ENCODE results near the gene LRRC51. TPM values are rescaled to one million over a fixed set of nuclear protein-coding genes. Genes with fewer than 3 reads are reported as not detected.
"Not testable (repeated sequence)": the region's sequence is repeated elsewhere in the genome, so short reads cannot be mapped to it uniquely, and the experiment has no call there.

Gene LRRC51
- total RNA-seq, 1 experiment from 2014 or later, result 18.3 TPM

GRCh38 chr11:72123117-72123653 lies 42.5 kb downstream of the LRRC51 start:
- no peak for DNase-seq (ENCODE audit: low read depth, low spot score)
- in situ Hi-C loops (cut with HindIII; ENCODE audit: low pct_unique_long_range_greater_than_20kb, low sequenced_read_pairs), result no loop called here

- in situ Hi-C loops (cut with HindIII; ENCODE audit: low pct_unique_long_range_greater_than_20kb, low sequenced_read_pairs), result no loop called here
- no peak for DNase-seq (ENCODE audit: low read depth, low spot score)
Measured at GRCh38 chr11:72124046-72124445, 43.4 kb downstream of the LRRC51 start.

- in situ Hi-C loops (cut with HindIII; ENCODE audit: low pct_unique_long_range_greater_than_20kb, low sequenced_read_pairs), result no loop called here
- DNase-seq (ENCODE audit: low read depth, low spot score), result no peak
Measured at GRCh38 chr11:72125956-72126355, 45.3 kb downstream of the LRRC51 start.

DNA sequence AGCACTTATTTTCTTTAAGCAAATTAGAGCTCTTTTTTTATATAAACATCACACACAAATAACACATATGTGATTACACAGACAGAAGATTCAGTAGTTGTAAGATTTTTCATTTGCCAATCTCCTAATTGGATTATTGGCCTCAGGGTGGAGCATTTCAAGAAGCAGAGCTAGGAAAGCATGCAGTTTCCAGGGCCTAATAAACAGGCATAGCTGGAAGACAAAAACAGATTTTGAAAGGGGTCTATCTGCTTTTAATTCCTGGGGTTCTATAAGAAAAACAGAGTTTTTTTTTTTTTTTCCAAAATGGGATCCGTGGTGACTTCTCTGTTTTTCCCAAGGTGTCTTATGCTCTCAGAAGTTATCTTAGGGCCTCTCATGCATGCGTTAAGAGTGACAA lies 47.3 kb downstream of the LRRC51 start:
- in situ Hi-C loops (cut with HindIII; ENCODE audit: low pct_unique_long_range_greater_than_20kb, low sequenced_read_pairs), result no loop called here
- DNase-seq (ENCODE audit: low read depth, low spot score), result no peak

- in situ Hi-C loops (cut with HindIII; ENCODE audit: low pct_unique_long_range_greater_than_20kb, low sequenced_read_pairs), result no loop called here
- no peak for DNase-seq (ENCODE audit: low read depth, low spot score)
Measured at GRCh38 chr11:72129381-72129780, 48.7 kb downstream of the LRRC51 start.

DNA sequence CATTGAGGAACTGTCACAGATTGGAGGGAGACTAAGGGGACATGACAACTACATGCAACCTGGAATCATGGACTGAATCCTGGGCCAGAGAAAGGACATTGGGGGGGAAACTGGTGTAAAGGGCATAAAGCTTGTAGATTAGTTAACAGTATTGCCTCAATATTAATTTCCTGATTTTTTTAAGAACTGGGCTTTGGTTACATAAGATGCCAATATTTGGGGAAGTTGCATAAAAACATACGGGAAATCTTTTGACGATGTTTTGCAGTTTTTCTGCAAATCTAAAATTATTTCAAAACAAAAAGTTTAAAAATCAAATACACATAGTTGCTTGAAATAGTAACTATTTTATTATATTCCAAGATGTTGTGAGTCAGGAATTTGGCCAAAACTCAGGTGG lies 52.0 kb downstream of the LRRC51 start:
- in situ Hi-C loops (cut with HindIII; ENCODE audit: low pct_unique_long_range_greater_than_20kb, low sequenced_read_pairs), result no loop called here
- DNase-seq (ENCODE audit: low read depth, low spot score), result no peak

GRCh38 chr11:72135473-72135872 lies 54.8 kb downstream of the LRRC51 start, which contains the start of gene FOLR3:
FOLR3 (plus strand) TSS chr11:72135725; CDS start chr11:72135953, 228 bp downstream.
- in situ Hi-C loops (cut with HindIII; ENCODE audit: low pct_unique_long_range_greater_than_20kb, low sequenced_read_pairs); DNase-seq (ENCODE audit: low read depth, low spot score): not testable (repeated sequence)

- no peak for DNase-seq (ENCODE audit: low read depth, low spot score)
- in situ Hi-C loops (cut with HindIII; ENCODE audit: low pct_unique_long_range_greater_than_20kb, low sequenced_read_pairs), result no loop called here
Measured at GRCh38 chr11:72135891-72136683, 55.4 kb downstream of the LRRC51 start.

- in situ Hi-C loops (cut with HindIII; ENCODE audit: low pct_unique_long_range_greater_than_20kb, low sequenced_read_pairs), result no loop called here
- DNase-seq (ENCODE audit: low read depth, low spot score), result no peak
Measured at GRCh38 chr11:72136684-72137262, 56.1 kb downstream of the LRRC51 start.

DNA sequence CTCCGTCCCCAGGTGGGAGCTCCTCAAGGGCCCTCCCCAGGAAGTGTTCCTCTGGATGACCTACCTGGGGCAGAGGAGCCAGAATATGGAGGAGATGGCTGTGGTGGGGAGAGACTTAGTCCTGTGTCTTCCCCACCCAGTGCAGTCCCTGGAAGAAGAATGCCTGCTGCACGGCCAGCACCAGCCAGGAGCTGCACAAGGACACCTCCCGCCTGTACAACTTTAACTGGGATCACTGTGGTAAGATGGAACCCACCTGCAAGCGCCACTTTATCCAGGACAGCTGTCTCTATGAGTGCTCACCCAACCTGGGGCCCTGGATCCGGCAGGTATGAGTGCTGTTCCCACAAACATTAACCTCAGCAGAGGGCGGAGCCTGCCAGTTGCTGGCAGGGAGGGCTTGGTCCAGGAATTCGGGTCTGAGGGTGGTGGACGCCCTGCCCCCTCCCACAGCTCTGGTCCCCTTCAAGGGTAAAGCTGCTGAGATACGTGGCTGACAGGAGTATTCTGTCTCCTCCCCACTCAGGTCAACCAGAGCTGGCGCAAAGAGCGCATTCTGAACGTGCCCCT lies 58.3 kb downstream of the LRRC51 start:
- in situ Hi-C loops (cut with HindIII; ENCODE audit: low pct_unique_long_range_greater_than_20kb, low sequenced_read_pairs), result no loop called here

GRCh38 chr11:72139500-72139899 lies 58.9 kb downstream of the LRRC51 start:
- DNase-seq (ENCODE audit: low read depth, low spot score), result no peak

More for the DNA sequence above, 58.3 kb downstream of the LRRC51 start:
- DNase-seq (ENCODE audit: low read depth, low spot score), result no peak

GRCh38 chr11:72140661-72141060 lies 60.0 kb downstream of the LRRC51 start:
- DNase-seq (ENCODE audit: low read depth, low spot score), result peak; percentile 61
- in situ Hi-C loops (cut with HindIII; ENCODE audit: low pct_unique_long_range_greater_than_20kb, low sequenced_read_pairs), result no loop called here

More at GRCh38 chr11:72139500-72139899, 58.9 kb downstream of the LRRC51 start:
- in situ Hi-C loops (cut with HindIII; ENCODE audit: low pct_unique_long_range_greater_than_20kb, low sequenced_read_pairs), result no loop called here

DNA sequence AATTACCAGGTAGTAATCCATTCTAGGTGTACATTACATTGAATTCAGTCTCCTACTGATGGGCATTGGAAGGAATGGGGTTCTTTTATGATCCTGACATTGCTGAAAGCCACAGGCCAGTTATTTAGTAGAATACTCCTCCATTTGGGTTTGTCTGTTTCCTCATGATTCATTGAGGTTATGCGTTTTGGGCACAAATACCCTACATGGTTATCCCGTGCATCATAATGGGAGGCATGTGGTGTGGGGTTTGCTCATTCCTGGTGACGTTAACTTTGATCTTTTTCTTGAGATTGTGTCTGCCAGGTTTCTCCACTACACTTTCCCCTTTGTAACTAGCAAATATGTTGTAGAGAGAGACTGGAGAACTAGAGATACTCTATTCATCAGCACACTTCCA lies 60.4 kb downstream of the LRRC51 start:
- peak; percentile 60 for DNase-seq (ENCODE audit: low read depth, low spot score)
- in situ Hi-C loops (cut with HindIII; ENCODE audit: low pct_unique_long_range_greater_than_20kb, low sequenced_read_pairs), result no loop called here

DNA sequence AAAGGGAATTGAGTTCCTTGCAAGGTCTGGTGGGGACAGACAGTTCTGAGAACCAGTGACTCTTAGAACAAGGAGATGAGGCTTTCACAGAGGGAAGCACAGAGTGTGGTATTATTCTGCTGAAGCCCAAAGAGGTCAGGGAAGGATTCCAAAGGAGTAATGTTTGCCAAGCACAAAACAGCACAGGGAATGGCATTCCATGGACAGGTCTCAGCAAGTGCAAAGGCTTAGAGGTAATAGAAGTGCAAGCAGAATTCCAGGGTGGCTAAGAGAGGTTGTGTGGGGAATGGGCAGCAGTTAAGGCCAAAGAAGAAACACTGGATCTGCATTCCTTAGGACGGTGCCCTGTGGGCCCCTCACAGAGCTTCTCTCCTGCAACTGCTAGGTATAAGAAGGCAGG lies 61.4 kb downstream of the LRRC51 start:
- DNase-seq (ENCODE audit: low read depth, low spot score); in situ Hi-C loops (cut with HindIII; ENCODE audit: low pct_unique_long_range_greater_than_20kb, low sequenced_read_pairs): not testable (repeated sequence)

DNA sequence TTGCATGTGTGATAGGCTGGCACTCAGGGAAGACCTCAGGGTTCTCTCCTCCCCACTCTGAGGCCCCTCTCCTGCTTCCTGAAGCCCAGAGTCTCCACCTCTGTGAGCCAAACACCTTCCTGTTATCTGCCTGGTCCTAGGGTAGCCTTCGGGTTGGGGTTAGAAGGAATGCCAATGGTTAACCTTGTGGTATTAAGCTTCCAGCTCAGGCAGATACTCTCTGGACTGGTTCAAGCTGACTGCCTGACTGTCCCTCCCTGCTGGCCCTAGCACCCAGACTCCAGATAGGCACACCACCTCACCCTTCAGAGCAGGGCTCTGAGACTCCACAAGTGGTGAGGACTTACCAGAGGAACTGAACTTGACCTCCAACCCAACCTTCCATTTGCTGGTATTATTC lies 61.9 kb downstream of the LRRC51 start:
- in situ Hi-C loops (cut with HindIII; ENCODE audit: low pct_unique_long_range_greater_than_20kb, low sequenced_read_pairs); DNase-seq (ENCODE audit: low read depth, low spot score): not testable (repeated sequence)

DNA sequence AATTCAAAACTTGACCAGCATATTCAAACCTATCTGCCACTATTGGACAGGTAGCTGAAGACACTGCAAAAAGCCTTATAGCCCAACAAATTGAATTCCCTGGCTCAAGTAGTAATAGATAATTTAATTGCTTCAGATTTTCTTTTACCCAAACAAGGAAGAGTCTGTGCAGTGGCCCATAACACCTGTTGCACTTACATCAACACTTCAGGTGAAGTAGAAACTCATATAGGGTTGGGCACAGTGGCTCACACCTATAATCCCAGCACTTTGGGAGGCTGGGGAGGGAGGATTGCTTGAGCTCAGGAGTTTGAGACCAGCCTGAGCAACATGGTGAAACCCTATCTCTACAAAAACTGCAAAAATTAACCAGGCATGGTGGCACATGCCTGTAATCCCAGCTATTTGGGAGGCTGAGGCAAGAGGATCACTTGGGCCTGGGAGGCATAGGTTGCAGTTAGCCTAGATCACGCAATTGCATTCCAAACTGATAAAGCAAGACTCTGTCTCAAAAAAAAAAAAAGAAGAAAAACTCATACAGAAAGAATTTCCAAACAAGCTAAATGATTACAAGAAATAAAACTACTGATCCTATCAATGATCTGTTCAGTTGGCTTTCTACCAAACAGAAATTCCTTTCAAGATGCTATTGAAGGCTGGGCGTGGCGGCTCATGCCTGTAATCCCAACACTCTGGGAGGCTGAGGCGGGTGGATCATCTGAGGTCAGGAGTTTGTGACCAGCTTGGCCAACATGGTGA lies 64.3 kb downstream of the LRRC51 start:
- in situ Hi-C loops (cut with HindIII; ENCODE audit: low pct_unique_long_range_greater_than_20kb, low sequenced_read_pairs), result no loop called here
- DNase-seq (ENCODE audit: low read depth, low spot score), result no peak
